Measurements from ENCODE around the gene RRP1B. TPM values are rescaled to one million over a fixed set of nuclear protein-coding genes. Genes with fewer than 3 reads are reported as not detected.

The RRP1B gene
- total RNA-seq, 1 donor from 2014 or later: 47.4 TPM

- Histone ChIP-seq H3K27me3 (ENCODE audit: control insufficient read depth, insufficient read depth, low read length) (no peaks in the 10 kb centered on the region), H3K36me3 (ENCODE audit: control insufficient read depth, insufficient read depth, low read length) (peaks cover 7% of the 10 kb centered on the region), H3K4me3 (ENCODE audit: low read depth, low read length) (no peak overlapping the region)
- no peak for TF ChIP-seq CTCF (IDR thresholded peaks at IDR 0.05; ENCODE audit: insufficient read depth, low read length, poor library complexity, severe bottlenecking)
- no peak for DNase-seq (ENCODE audit: low read depth)
These were observed 25.1 kb downstream of the RRP1B start for GRCh38 chr21:43684424-43684823.

GRCh38 chr21:43686811-43687565, 27.6 kb downstream of the RRP1B start:
- Histone ChIP-seq H3K4me3 (ENCODE audit: low read depth, low read length) (no peak overlapping the region), H3K36me3 (ENCODE audit: control insufficient read depth, insufficient read depth, low read length) (peaks cover 9% of the 10 kb centered on the region), H3K27me3 (ENCODE audit: control insufficient read depth, insufficient read depth, low read length) (no peaks in the 10 kb centered on the region)
- TF ChIP-seq CTCF (IDR thresholded peaks at IDR 0.05; ENCODE audit: insufficient read depth, low read length, poor library complexity, severe bottlenecking): no peak
- DNase-seq (ENCODE audit: low read depth): no peak

GRCh38 chr21:43687566-43688399, 28.4 kb downstream of the RRP1B start:
- Histone ChIP-seq H3K36me3 (ENCODE audit: control insufficient read depth, insufficient read depth, low read length) (peaks cover 9% of the 10 kb centered on the region), H3K4me3 (ENCODE audit: low read depth, low read length) (no peak overlapping the region), H3K27me3 (ENCODE audit: control insufficient read depth, insufficient read depth, low read length) (no peaks in the 10 kb centered on the region)
- no peak for DNase-seq (ENCODE audit: low read depth)
- TF ChIP-seq CTCF (IDR thresholded peaks at IDR 0.05; ENCODE audit: insufficient read depth, low read length, poor library complexity, severe bottlenecking): no peak

GRCh38 chr21:43688906-43689305, 29.5 kb downstream of the RRP1B start:
- no peak for DNase-seq (ENCODE audit: low read depth)
- Histone ChIP-seq H3K27me3 (ENCODE audit: control insufficient read depth, insufficient read depth, low read length) (no peaks in the 10 kb centered on the region), H3K36me3 (ENCODE audit: control insufficient read depth, insufficient read depth, low read length) (peaks cover 9% of the 10 kb centered on the region), H3K4me3 (ENCODE audit: low read depth, low read length) (no peak overlapping the region)
- TF ChIP-seq CTCF (IDR thresholded peaks at IDR 0.05; ENCODE audit: insufficient read depth, low read length, poor library complexity, severe bottlenecking): no peak

- Histone ChIP-seq H3K4me3 (ENCODE audit: low read depth, low read length) (no peak overlapping the region), H3K36me3 (ENCODE audit: control insufficient read depth, insufficient read depth, low read length) (peaks cover 10% of the 10 kb centered on the region), H3K27me3 (ENCODE audit: control insufficient read depth, insufficient read depth, low read length) (no peaks in the 10 kb centered on the region)
- TF ChIP-seq CTCF (IDR thresholded peaks at IDR 0.05; ENCODE audit: insufficient read depth, low read length, poor library complexity, severe bottlenecking): no peak
- DNase-seq (ENCODE audit: low read depth): no peak
These were observed 30.4 kb downstream of the RRP1B start for GRCh38 chr21:43689556-43690337.
